RWPE2 (cell line): ENCODE data around the gene IDNK.
"Not testable (repeated sequence)": the region's sequence is repeated elsewhere in the genome, so short reads cannot be mapped to it uniquely, and the experiment has no call there.

Source experiments
- ATAC-seq: fragments of 200-7000 bp; cut with Tn5 transposase; 3 replicates; pipeline ENCODE4 v1.9.1; 2021; ENCODE audit warnings: low read depth
- DNase-seq: peaks from one replicate; pipeline ENCODE4 v3.0.0-alpha.2; 2020; ENCODE audit warnings: low spot score
- H3K27ac ChIP-seq: fragments of 450-650 bp; 2 replicates; pipeline ENCODE4 v1.5.1; 2017; ENCODE audit warnings: mild to moderate bottlenecking; ENCODE audit not compliant: poor library complexity, severe bottlenecking
- H3K27me3 ChIP-seq: fragments of 250-450 bp; sonication (Bioruptor Pico); 2 replicates; pipeline ENCODE4 v1.5.1; 2021; ENCODE audit warnings: mild to moderate bottlenecking, moderate library complexity; ENCODE audit not compliant: insufficient read depth, poor library complexity, severe bottlenecking
- H3K36me3 ChIP-seq: fragments of 250-450 bp; sonication (Bioruptor Pico); 2 replicates; pipeline ENCODE4 v1.5.1; 2020; ENCODE audit warnings: low read depth, mild to moderate bottlenecking, moderate library complexity
- H3K4me1 ChIP-seq: fragments of 250-450 bp; sonication (Bioruptor Pico); 2 replicates; pipeline ENCODE4 v1.5.1; 2021; ENCODE audit warnings: mild to moderate bottlenecking, moderate library complexity; ENCODE audit not compliant: insufficient read depth, poor library complexity, severe bottlenecking
- H3K4me3 ChIP-seq: fragments of 250-450 bp; sonication (Bioruptor Pico); 2 replicates; pipeline ENCODE4 v1.5.1; 2021; ENCODE audit warnings: mild to moderate bottlenecking, moderate library complexity; ENCODE audit not compliant: severe bottlenecking
- H3K9me3 ChIP-seq: fragments of 250-450 bp; sonication (Bioruptor Pico); 2 replicates; pipeline ENCODE4 v1.5.1; 2021; ENCODE audit warnings: mild to moderate bottlenecking, moderate library complexity; ENCODE audit not compliant: severe bottlenecking
- CTCF ChIP-seq: fragments of 450-650 bp; IDR thresholded peaks from one replicate; pipeline ENCODE4 v1.5.1; 2017; ENCODE audit warnings: mild to moderate bottlenecking, moderate library complexity; ENCODE audit not compliant: poor library complexity, severe bottlenecking

The IDNK gene

GRCh38 chr9:83588256-83588655 is 34.7 kb upstream of the IDNK start:
- TF ChIP-seq CTCF = no peak
- ATAC-seq (no peak), DNase-seq (no peak)
- no peak overlapping the region for H3K4me3 ChIP-seq
- no peak overlapping the region for H3K27ac ChIP-seq
- no peaks in the 10 kb centered on the region for H3K9me3 ChIP-seq
- no peaks in the 10 kb centered on the region for H3K4me1 ChIP-seq
- H3K36me3 ChIP-seq = no peaks in the 10 kb centered on the region
- no peaks in the 10 kb centered on the region for H3K27me3 ChIP-seq

GRCh38 chr9:83596899-83597504 is 25.9 kb upstream of the IDNK start:
- no peak overlapping the region for H3K27ac ChIP-seq
- H3K4me3 ChIP-seq = no peak overlapping the region
- H3K36me3 ChIP-seq = no peaks in the 10 kb centered on the region
- peak; percentile 63 for TF ChIP-seq CTCF
- ATAC-seq (no peak), DNase-seq (no peak)
- no peaks in the 10 kb centered on the region for H3K27me3 ChIP-seq
- no peaks in the 10 kb centered on the region for H3K4me1 ChIP-seq
- no peaks in the 10 kb centered on the region for H3K9me3 ChIP-seq

GRCh38 chr9:83598487-83598886 is 24.5 kb upstream of the IDNK start:
- DNase-seq (no peak), ATAC-seq (no peak)
- H3K4me3 ChIP-seq = no peak overlapping the region
- H3K27ac ChIP-seq = no peak overlapping the region
- no peaks in the 10 kb centered on the region for H3K36me3 ChIP-seq
- no peaks in the 10 kb centered on the region for H3K9me3 ChIP-seq
- H3K4me1 ChIP-seq = no peaks in the 10 kb centered on the region
- no peak for TF ChIP-seq CTCF
- no peaks in the 10 kb centered on the region for H3K27me3 ChIP-seq

GRCh38 chr9:83599071-83599470 is 23.9 kb upstream of the IDNK start:
- no peak for TF ChIP-seq CTCF
- no peaks in the 10 kb centered on the region for H3K4me1 ChIP-seq
- H3K4me3 ChIP-seq = no peak overlapping the region
- no peaks in the 10 kb centered on the region for H3K27me3 ChIP-seq
- H3K9me3 ChIP-seq = no peaks in the 10 kb centered on the region
- ATAC-seq = no peak
- DNase-seq = no peak
- H3K27ac ChIP-seq = no peak overlapping the region
- no peaks in the 10 kb centered on the region for H3K36me3 ChIP-seq

- Histone ChIP-seq H3K9me3 (no peaks in the 10 kb centered on the region), H3K4me1 (no peaks in the 10 kb centered on the region), H3K27me3 (no peaks in the 10 kb centered on the region), H3K27ac (no peak overlapping the region), H3K36me3 (no peaks in the 10 kb centered on the region), H3K4me3 (no peak overlapping the region)
- TF ChIP-seq CTCF = no peak
- no peak for ATAC-seq
- no peak for DNase-seq
These were observed 21.5 kb upstream of the IDNK start for GRCh38 chr9:83601463-83601862.

GRCh38 chr9:83607620-83608019 is 15.3 kb upstream of the IDNK start:
- not testable (repeated sequence) for H3K4me1 ChIP-seq, ATAC-seq, H3K27ac ChIP-seq, H3K36me3 ChIP-seq, H3K4me3 ChIP-seq, DNase-seq, H3K9me3 ChIP-seq
- H3K27me3 ChIP-seq = peaks cover 19% of the 10 kb centered on the region

GRCh38 chr9:83613298-83613697 is 9.6 kb upstream of the IDNK start:
- H3K9me3 ChIP-seq, H3K27ac ChIP-seq, H3K4me3 ChIP-seq, DNase-seq, H3K36me3 ChIP-seq, H3K4me1 ChIP-seq, ATAC-seq: not testable (repeated sequence)
- H3K27me3 ChIP-seq = peaks cover 19% of the 10 kb centered on the region
